T47D (cell line): ENCODE measurements around the gene CYTH4.
A peak's percentile ranks its signal among the peaks of the same experiment; 100 is the strongest.
"Not testable (repeated sequence)": the region's sequence is repeated elsewhere in the genome, so short reads cannot be mapped to it uniquely, and the experiment has no call there.

Experiments
- DNase-seq, 2 experiments: peaks; one replicate each; pipeline versions ENCODE4 v3.0.0 to v3.0.0-alpha.2; 2011 to 2012; ENCODE audit warnings: low read depth in 1 of 2, low spot score in 1 of 2
- JUND ChIP-seq: IDR thresholded peaks from 2 replicates; pipeline ENCODE4 v1.6.1; 2012; ENCODE audit warnings: low read depth
- in situ Hi-C: cut with HindIII; loops from 2 replicates; pipeline ENCODE4 v1.10.0; 2016; ENCODE audit warnings: low sequenced_read_pairs, low pct_unique_long_range_greater_than_20kb

The CYTH4 gene

DNA sequence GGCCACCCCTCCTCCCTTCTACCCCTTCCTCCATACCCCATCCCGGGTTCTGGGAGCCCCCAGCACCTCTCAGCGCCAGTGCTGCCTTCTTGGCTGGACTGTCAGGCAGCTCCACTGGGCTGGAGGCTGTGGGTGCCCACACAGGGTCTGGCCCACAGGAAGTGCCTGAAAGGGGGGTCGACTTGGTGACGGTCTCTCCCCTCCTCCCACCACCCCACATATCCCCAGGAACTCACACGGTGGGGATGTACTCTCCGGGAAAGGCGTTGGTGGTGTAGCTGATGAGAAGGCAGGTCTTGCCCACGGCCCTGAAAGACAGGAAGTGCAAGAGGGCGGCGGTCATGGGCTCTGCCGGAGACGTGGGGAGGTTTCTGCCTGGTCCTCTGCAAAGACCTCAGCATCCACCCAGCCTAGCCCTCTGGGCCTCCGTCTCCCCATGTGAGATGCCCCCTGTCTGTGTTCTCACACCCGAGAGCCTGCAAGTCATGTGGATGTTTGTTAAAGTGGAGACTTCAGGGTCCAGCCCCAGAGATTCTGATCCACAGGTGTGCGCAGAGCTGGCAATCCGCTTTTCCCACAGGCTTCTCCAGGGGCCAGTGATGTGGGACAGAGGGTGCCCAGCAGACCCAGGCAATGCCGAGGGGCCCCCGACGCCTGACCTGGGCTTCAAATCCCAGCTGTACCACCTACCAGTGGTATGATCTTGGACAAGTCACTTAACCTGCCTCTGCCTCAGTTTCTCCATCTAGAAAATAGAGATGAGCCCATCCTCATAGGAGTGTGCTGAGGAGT, 40.8 kb upstream of the CYTH4 start:
- in situ Hi-C loops: no loop called here
- DNase-seq: no peak
- no peak for TF ChIP-seq JUND

GRCh38 chr22:37242395-37242918, 39.9 kb upstream of the CYTH4 start:
- no peak for DNase-seq
- in situ Hi-C loops: no loop called here
- TF ChIP-seq JUND: no peak

DNA sequence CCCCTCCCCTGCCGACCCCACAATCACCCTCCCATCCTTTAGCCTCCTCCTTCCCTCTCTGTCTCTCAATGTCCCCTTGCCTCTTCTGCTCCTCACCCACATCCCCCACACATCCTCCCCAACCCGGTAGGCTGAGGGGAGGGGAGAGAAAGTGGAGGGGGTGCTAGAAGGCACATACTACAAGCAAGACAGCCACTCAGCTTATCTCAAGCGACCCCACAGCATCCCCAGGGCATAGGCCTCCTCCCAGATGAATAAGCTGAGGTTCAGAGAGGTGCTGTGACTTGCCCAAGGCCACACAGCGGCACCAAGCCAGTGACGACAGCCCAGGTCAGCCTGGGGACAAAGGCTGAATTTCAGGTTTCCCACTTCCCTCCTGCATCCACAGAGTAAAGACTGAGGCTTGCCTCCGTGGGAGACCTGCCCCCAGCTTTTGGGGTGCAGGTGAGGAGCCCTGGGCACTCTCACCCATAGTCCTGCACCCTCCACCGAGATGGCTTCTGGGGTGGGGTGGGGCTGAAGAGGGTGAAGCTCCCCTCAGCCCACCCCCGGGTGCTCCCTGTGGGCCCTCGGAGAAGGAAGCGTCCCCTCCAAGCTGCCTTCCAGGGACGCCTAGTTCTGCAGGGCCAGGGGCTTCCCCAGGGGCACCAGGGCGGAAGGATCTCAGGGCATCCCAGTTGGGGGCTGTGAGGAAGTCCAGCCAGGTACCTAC, 38.8 kb upstream of the CYTH4 start:
- DNase-seq: no peak
- in situ Hi-C loops: no loop called here
- TF ChIP-seq JUND: no peak

DNA sequence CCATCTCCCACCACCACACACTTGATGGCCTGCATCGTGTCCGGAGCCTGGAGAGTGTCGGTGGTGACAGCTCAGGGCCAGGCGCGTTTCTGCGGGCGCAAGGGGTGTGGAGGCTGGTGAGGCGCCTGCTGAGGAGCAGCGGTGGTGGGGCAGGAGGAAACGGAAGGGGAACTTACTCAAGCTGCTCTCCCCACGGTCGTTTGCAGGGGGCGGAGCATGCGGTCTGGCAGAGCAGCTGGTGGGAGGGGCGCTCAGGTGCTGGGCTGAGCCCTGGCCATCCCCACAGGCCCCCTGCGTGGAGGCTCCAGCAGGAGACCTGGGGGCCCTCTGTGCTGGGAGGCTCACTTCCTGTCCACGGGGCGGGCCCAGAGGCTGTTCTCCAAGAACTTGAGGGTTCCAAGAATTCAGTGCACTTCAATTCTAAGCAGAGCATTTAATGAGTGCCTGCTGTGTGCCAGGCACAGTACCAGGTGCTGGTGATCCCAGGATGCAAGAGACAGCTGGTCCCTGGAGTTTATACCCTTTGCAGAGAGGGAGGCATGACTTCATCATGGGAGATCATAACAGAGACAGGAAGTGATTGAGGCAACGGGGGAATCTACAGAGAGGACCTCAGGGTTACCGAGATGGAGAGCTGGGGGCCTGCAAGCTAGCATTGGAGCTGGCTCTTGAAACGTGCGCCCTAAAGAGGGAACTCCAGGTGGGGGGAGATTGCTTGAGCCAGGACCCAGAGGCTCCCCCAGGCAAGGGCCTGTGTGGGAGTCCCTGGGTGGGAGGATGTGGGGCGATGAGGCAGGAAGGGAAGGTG, 38.0 kb upstream of the CYTH4 start, which contains the start of gene RAC2:
TSS of gene RAC2 (minus strand) at position 156 of the 808 bp plus-strand sequence. CDS start at position 35, 121 bp downstream.
- TF ChIP-seq JUND: no peak
- peak; percentile 31 to 71 for DNase-seq
- in situ Hi-C loops: no loop called here

GRCh38 chr22:37244922-37245722, 37.2 kb upstream of the CYTH4 start:
- no peak for DNase-seq
- no peak for TF ChIP-seq JUND
- in situ Hi-C loops: no loop called here

DNA sequence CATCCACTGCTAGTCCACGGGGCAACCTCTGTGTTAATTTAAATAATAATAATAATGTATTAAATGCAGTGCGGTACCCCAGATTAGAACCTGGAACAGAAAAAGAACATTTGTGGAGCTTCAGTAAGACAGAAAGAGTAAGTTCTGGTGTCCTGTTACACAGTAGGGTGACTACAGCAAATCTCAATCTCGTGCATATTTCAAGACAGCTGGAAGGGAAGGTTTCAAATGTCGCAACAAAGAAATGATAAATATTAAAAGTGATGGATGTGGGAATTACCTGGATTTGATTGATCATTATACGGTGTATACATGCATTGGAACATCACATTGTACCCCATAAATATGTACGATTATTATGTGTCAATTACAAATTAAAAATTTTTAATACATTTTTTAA, 36.6 kb upstream of the CYTH4 start:
- DNase-seq: no peak
- in situ Hi-C loops: no loop called here
- TF ChIP-seq JUND: no peak

DNA sequence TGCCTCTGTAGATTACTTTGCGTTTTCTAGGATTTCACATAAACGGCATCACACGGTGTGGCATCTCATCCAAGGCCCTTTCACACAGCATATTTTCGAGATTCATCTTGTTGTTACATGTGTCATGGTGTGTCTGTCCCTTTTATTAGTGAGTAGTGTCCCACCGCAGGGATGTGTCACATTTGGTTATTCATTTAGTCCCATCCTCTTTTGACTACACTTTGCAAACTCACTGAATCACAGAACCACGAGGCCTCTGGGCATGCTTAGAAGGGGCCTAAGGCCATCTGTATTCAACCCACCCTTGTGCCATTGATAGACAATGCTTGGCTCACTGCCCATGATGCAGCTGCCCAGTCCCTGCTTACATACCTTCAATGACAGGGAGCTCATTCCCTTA, 34.1 kb upstream of the CYTH4 start:
- no peak for TF ChIP-seq JUND
- no peak for DNase-seq
- in situ Hi-C loops: no loop called here

DNA sequence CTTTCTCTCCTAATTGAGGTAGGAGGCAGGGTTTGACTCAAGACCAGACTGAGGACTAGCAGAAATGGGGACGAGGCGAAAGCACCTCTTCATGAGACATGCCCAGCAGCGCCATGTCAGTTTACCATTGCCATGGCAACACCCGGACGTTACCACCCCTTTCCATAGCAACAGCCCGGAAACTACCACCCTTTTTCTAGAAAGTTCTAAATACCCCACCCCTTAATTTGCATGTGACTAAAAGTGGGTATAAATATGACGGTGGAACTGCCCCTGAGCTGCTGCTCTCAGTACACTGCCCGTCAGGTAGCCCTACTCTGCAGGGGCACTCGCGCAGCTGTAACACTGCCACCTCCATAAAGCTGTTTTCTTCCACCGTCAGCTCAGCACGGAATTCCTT, 32.3 kb upstream of the CYTH4 start:
- no peak for DNase-seq
- TF ChIP-seq JUND: no peak
- in situ Hi-C loops: no loop called here

DNA sequence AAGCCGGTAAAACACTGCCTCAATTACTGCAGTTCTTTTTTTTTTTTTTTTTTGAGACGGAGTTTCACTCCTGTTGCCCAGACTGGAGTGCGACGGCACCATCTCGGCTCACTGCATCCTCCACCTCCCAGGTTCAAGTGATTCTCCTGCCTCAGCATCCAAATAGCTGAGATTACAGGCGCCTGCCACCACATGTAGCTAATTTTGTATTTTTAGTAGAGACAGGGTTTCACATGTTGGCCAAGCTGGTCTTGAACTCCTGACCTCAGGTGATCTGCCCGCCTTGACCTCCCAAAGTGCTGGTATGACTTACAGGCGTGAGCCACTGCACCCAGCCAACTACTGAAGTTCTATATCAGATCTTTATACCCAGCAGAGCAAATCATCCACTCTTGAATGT, 30.5 kb upstream of the CYTH4 start:
- in situ Hi-C loops, DNase-seq: not testable (repeated sequence)

- DNase-seq: no peak
- no peak for TF ChIP-seq JUND
- in situ Hi-C loops: no loop called here
Measured at GRCh38 chr22:37253126-37253660, 29.1 kb upstream of the CYTH4 start.

- no peak for TF ChIP-seq JUND
- no peak for DNase-seq
- in situ Hi-C loops: no loop called here
Measured at GRCh38 chr22:37254209-37254866, 28.0 kb upstream of the CYTH4 start.
